HG03095 (cell line): ENCODE measurements around the gene CD300E.
"Not testable (repeated sequence)": the region's sequence is repeated elsewhere in the genome, so short reads cannot be mapped to it uniquely, and the experiment has no call there.

ENCODE experiments used
- ATAC-seq: cut with Tn5 transposase; IDR thresholded peaks from one replicate; pipeline ENCODE4 v1.9.1; 2021; ENCODE audit warnings: moderate library complexity; ENCODE audit not compliant: unreplicated experiment

CD300E gene

GRCh38 chr17:74636541-74637085 is 13.1 kb upstream of the CD300E start:
- ATAC-seq: not testable (repeated sequence)

GRCh38 chr17:74635418-74635817 is 11.9 kb upstream of the CD300E start:
- ATAC-seq: no peak

GRCh38 chr17:74633326-74633725 is 9.8 kb upstream of the CD300E start:
- ATAC-seq: no peak

GRCh38 chr17:74632617-74633016 is 9.1 kb upstream of the CD300E start:
- ATAC-seq: no peak

GRCh38 chr17:74631468-74632450 is 8.2 kb upstream of the CD300E start:
- no peak for ATAC-seq

GRCh38 chr17:74630251-74630650 is 6.7 kb upstream of the CD300E start:
- ATAC-seq: not testable (repeated sequence)

- ATAC-seq: no peak
These were observed 2.1 kb upstream of the CD300E start for GRCh38 chr17:74625661-74626060.

GRCh38 chr17:74624131-74624530 is 593 bp upstream of the CD300E start:
- ATAC-seq: no peak

- ATAC-seq: no peak
These were observed 4.4 kb downstream of the CD300E start for GRCh38 chr17:74619077-74619673.

GRCh38 chr17:74618451-74618850 is 5.1 kb downstream of the CD300E start:
- no peak for ATAC-seq

GRCh38 chr17:74616696-74617095 is 6.8 kb downstream of the CD300E start:
- no peak for ATAC-seq

- ATAC-seq: no peak
These were observed 11.5 kb downstream of the CD300E start for GRCh38 chr17:74612046-74612445.

- no peak for ATAC-seq
These were observed 13.4 kb downstream of the CD300E start for GRCh38 chr17:74610108-74610507.

GRCh38 chr17:74608511-74608910 is 15.0 kb downstream of the CD300E start:
- no peak for ATAC-seq

- ATAC-seq: no peak
These were observed 16.3 kb downstream of the CD300E start for GRCh38 chr17:74607221-74607620.

- no peak for ATAC-seq
These were observed 17.5 kb downstream of the CD300E start for GRCh38 chr17:74606050-74606449.

- ATAC-seq: no peak
These were observed 18.2 kb downstream of the CD300E start for GRCh38 chr17:74605361-74605760.

- no peak for ATAC-seq
These were observed 18.8 kb downstream of the CD300E start for GRCh38 chr17:74604761-74605160.

GRCh38 chr17:74604200-74604599 is 19.3 kb downstream of the CD300E start:
- ATAC-seq: no peak

- no peak for ATAC-seq
These were observed 19.8 kb downstream of the CD300E start for GRCh38 chr17:74603746-74604145.

GRCh38 chr17:74603037-74603635 is 20.4 kb downstream of the CD300E start:
- ATAC-seq: no peak
